Measurements from ENCODE around the gene MYO9A.

The MYO9A gene

GRCh38 chr15:71782422-71783165, 335.4 kb downstream of the MYO9A start:
- DNase-seq (ENCODE audit: low read depth, low spot score), result no peak

GRCh38 chr15:71781965-71782265, 336.0 kb downstream of the MYO9A start:
- no peak for DNase-seq (ENCODE audit: low read depth, low spot score)

- no peak for DNase-seq (ENCODE audit: low read depth, low spot score)
Observed at GRCh38 chr15:71781179-71781964, 336.6 kb downstream of the MYO9A start.

GRCh38 chr15:71780115-71780976, 337.6 kb downstream of the MYO9A start:
- DNase-seq (ENCODE audit: low read depth, low spot score), result no peak

- no peak for DNase-seq (ENCODE audit: low read depth, low spot score)
Observed at GRCh38 chr15:71779073-71779797, 338.7 kb downstream of the MYO9A start.

GRCh38 chr15:71777216-71777943, 340.6 kb downstream of the MYO9A start:
- DNase-seq (ENCODE audit: low read depth, low spot score), result no peak

- DNase-seq (ENCODE audit: low read depth, low spot score), result no peak
Observed at GRCh38 chr15:71776304-71776703, 341.6 kb downstream of the MYO9A start.

GRCh38 chr15:71775856-71776255, 342.1 kb downstream of the MYO9A start:
- DNase-seq (ENCODE audit: low read depth, low spot score), result no peak

- no peak for DNase-seq (ENCODE audit: low read depth, low spot score)
Observed at GRCh38 chr15:71773206-71773859, 344.6 kb downstream of the MYO9A start.

Data from activated naive CD8-positive, alpha-beta T cell treated with anti-CD3 and anti-CD28 coated beads, Interleukin-2, amount 50 U/mL, for 16 hours (primary cell).